Muscle of arm (tissue), 12 donors: ENCODE data around the gene GNB1L. TPM values are rescaled to one million over a fixed set of nuclear protein-coding genes. Genes with fewer than 3 reads are reported as not detected.

Experiments
- DNase-seq: peaks from one replicate; pipeline ENCODE4 v3.0.0-alpha.2; 2013
- polyA plus RNA-seq, 12 donors: library from polyadenylated mRNA; unstranded; fragments of 120-200 nt; gene quantifications; one replicate each; pipeline ENCODE4 v1.2.1, GENCODE V29; 2013; ENCODE audit not compliant: insufficient read length in 12 of 12

GNB1L gene
- polyA plus RNA-seq, 12 donors: 1.8 to 5.0 (median 3.3) TPM; not detected in 2

DNA sequence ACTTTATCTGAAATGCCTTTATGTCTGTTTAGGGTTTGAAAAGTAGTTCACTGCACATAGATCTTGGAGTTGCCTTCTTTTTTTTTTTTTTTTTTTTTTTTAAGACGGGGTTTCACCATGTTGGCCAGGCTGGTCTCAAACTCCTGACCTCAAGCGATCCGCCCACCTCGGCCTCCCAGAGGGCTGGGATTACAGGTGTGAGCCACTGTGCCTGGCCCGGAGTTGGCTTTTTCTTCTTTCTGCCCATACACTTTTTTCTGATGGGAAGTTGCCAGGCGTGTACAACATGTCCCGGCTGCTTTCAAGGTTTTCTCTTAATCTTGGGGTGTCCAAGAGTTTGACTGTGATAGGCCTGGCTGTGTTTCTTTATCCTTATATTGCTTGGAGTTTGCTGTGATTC is 12.9 kb upstream of the GNB1L start:
- DNase-seq: no peak

DNA sequence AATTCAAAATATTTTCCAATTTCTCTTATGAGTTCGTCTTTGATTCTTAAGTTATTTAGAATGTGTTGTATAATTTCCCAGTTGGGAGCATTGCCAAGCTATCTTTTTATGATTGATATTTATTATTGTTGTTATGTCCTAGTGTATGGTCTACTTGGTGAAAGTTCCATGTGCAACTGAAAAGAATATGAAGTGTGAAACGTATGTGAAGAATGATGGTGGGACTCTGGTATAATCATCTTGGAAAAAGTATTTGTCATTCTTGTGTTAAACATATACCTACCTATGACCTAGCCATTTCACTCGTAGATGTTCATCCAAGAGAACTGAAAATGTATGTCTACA is 12.0 kb upstream of the GNB1L start:
- DNase-seq: no peak

DNA sequence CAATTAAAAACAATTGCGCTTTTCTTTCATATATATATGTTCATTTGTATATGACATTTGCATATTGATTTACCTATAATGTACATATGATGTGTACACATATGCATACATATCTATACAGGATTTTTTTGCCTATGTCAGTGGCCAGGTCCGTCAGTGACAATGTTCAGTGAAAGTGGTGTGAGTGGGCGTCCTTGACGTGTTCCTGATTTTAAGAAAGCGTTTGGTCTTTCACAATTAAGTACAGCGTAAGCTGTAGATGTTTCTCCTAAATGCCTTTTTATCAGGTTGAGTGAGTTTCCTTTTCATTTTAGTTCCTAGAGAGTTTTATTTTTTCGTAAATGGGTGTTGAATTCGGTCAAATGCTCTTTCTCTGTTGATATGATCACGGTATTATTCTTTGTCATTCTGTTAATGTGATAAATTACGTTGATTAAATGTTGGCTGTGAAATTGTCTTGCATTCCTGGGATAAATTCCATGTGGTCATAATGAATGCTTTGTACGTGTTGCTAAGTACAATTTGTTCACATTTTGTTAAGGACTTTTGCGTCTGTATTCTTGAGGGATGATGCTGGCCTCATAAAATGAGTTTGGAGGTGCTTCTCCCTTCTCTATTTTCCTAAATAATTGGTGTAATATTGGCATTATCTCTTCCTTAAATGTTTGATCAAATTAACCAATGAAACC is 10.6 kb upstream of the GNB1L start:
- no peak for DNase-seq

DNA sequence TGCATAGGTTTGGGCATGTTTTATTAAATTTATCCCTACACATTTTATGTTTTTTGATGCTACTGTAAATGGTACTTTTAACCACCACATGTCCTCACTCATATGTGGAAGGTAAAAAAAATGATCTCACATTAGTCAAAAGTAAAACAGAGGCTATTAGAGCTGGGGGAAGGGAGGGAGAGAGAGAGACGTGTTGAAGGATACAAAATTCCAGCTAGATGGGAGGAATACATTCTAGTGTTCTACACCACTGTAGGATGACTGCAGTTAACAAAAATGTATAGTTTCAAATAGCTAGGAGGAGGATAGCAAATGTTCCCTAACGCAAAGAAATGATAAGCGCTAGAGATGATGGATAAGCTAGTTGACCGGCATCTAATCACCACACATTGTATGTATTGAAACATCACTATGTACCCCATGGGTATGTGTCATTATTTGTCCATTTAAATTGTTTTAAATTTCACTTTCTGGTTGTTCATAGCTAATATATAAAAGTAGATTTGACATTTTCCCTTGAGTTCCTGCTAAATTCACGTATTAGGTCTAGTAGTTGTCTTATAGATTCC is 9.9 kb upstream of the GNB1L start:
- no peak for DNase-seq

DNA sequence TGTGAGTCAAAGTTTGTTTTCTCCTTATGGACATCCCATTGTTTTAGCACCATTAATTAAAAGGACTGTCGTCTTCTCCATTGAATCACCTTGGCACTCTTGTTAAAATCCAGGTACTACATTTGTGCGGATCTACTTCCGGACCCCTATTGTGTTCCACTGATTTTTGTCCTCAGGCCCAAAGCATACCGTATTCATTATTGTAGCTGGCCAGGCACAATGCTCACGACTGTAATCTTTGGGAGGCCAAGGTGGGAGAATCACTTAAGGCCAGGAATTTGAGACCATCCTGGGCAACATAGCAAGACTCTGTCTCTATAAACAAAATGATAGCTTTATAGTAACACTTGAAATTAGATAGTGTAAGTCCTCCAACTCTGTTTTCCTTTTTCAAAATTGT is 8.9 kb upstream of the GNB1L start:
- no peak for DNase-seq

DNA sequence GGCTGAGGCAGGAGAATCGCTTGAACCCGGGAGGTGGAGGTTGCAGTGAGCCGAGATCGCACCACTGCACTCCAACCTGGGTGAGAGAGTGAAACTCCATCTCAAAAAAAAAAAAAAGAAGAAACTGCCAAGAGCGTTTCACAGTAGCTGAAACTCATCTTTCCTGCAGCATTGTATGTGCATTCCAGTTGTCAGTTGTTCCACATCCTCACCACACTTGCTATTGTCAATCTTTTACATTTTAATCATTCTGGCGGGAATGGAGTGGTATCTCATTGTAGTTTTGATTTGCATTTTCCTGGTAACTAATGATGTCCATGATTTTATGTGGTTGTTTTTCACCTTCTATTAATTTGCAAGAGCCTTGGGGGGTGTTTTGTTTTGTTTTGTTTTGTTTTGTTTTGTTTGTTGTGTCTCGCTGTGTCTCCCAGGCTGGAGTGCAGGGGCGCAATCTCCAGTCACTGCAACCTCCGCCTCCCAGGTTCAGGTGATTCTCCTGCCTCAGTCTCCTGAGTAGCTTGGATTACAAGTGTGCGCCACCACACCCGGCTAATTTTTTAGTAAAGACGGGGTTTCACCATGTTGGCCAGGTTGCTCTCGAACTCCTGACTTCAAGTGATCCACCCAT is 8.1 kb upstream of the GNB1L start:
- DNase-seq: no peak

DNA sequence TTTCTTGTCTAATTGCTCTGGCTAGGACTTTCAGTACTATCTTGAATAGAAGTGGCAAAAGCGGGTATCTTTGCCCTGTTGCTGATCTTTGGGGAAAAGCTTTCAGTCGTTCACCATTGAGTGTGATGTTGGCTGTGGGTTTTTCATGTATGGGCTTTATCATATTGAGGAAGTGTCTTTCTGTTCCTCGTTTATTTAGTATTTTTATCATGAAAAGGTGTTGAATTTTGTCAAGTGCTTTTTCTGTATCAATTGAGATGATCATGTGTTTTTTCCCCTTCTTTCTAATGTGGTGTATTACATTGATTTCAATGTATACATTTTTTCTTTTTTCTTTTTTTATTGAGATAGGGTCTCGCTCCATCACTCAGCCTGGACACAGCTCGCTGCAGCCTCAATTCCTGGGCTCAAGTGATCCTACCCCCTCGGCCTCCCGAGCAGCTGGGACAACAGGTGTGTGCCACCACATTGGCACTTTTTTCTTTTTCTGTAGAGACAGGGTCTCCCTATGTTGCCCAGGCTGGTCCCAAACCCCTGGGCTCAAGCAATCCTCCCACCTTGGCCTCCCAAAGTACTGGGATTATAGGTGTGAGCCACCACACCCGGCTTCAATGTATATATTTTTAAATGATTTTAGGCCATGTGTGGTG is 5.3 kb upstream of the GNB1L start:
- DNase-seq: no peak

DNA sequence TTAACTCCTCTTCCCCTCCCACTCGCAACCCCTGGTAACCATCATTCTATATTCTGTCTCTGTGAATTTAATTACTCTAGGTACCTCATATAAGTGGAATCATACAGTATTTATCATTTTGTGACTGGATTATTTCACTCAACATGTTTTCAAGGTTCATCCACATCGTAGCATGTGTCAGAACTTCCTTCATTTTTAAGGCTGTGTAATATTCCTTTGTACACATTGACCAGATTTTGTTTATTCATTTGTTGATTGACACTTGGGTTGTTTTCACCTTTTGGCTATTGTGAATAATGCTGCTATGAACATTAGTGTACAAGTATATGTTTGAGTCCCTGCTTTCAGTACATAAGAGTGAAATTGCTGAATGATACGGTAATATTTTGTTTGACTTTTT is 2.7 kb upstream of the GNB1L start:
- DNase-seq: no peak

DNA sequence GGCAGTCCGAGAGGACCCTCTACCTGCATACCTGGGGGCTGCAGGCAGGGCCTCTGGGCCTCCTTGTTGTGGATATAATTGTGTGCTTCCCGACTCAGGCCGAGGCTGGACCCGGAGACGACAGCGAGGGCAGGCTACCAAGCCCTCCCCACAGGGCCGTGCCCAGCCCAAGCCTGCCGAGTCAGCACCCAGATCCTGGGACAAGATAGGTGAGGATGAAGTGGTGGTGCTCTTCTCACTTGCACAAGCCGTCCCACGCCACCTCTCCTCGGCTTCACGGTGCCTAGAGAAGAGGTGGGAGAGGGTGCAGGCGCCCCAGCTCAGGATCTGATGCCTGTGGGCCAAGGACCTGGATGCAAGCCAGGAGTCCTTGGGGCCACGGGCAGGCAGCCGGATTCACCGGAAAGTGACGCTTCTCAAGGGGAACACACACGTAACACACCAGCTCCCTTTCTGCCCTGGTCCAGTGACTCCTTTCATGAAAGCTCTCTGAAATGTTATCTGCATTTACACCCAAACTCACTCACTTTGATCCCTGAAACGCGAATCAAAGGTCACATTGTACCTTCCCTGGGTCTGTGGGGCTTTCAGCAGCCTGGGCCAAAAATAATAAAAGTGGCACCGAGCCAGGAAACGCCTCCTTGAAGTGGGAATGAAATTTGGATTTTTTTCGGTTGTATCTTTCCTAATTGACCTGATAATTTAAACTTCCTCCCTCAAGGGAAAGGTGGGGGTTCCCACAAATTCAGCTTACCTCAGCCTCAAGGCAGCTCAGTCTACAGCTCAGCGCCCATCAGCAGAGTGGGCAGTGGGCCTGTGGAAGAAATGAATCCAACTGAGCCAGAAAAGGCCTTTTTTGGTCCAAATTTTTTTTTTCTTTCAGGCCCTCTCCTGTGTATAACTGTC is 1.1 kb upstream of the GNB1L start:
- DNase-seq: peak; percentile 45

DNA sequence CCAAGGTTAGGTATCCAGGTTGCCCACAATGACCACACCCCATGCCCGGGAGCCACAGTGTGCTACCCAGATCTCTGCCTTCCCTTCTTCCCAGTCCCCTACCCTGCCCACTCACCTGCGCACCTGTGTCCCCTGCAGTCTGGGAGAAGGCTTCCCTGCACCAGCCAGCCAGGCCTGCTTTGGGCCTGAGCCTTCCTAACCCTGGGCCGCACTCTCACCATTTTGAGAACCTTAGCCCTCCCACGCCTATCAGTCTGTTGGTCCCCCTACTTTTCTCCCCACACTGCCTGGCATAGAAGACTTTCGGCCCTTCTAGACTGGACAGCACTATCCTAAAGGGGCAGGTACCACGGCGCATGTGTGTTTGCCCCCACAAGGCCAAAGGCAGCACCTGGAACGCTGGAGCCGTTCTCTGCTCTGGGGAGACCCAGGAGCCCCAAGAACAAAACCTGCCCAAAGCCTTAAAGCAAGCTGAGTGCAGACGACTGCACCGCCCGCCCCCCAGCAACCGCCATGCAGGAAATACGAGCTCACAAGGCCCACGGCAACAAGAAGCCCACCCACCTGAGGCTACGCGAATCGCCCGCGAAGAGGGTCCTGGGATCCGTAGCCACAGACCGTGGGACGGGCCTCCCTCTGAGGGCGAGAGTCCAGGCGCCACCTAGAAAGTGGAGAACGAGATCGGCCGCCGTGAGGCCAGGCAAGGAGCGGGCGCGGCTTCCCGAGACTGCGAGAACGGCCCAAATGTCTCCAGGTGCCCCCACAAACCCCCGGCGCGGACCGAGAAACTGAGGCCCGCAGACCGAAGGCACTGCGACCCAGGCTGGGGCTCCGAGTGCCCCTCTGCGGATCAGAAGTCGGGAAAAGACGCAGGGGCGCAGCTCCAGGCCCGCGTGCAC is 546 bp downstream of the GNB1L start:
- no peak for DNase-seq

DNA sequence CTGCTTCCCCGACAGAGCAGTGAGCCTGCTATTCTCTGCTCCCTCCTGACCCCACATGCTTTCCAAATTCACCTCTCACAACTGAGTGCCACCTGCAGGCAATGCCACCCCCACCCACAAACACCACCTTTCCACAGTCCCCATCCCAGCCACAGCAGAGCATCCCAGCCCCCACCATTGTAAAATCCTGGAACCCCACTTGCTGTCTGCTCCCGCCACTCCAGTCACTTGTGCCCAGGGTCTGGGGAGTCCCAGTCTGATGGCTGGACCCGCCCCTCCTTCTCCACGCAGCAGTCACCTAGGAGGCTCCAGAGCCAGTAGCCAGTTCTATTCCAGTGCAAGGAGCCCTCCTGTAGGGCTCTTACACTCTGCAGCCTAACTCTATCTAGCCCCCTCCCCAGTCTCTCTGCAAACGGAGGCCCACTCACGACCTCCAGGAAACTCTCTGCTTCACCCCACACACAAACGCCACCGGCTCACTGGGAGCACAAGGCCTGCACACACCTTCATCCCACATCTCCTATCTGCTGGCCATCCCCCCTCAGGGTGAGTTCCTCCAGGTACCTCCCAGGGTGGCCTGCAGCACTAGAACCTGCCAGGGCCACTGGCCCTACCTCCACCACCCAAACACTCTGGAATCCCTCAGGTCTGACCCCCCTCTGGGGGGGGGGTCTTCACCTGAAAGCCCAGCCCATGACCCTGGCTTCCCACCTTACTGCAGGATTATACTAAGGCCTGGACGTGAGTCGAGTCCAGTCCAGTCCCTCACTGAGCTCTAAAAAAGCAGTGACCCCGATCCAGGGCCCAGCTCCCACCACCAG is 1.4 kb downstream of the GNB1L start:
- DNase-seq: no peak

DNA sequence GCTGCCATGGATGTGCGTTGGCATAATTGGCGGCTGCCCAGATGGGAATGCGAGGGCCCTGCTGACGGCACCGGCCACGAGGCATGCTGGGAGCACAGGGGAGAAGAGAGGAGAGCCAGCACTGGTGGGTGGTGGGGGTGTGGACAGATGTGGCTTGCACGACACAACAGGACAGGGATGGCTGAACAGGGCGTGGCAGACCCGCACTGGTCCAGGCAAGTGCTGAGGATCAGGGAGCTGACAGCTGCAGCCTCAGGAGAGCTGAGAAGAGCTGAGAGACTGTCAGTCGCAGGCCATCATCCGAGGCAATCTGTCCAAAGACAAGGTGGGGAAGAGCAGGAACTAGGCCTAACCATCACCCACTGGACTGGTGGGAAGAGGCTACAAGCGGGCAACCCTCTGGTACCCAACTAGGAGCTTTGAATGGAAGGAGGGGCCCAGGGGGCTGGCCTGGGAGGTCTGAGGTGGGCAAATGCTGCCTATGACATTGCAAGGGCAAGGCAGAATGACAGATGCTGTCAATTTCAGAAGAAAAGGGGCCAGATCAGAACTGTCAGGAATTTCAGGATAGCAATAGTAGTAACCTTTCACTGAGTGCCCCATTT is 2.4 kb downstream of the GNB1L start:
- DNase-seq: no peak

DNA sequence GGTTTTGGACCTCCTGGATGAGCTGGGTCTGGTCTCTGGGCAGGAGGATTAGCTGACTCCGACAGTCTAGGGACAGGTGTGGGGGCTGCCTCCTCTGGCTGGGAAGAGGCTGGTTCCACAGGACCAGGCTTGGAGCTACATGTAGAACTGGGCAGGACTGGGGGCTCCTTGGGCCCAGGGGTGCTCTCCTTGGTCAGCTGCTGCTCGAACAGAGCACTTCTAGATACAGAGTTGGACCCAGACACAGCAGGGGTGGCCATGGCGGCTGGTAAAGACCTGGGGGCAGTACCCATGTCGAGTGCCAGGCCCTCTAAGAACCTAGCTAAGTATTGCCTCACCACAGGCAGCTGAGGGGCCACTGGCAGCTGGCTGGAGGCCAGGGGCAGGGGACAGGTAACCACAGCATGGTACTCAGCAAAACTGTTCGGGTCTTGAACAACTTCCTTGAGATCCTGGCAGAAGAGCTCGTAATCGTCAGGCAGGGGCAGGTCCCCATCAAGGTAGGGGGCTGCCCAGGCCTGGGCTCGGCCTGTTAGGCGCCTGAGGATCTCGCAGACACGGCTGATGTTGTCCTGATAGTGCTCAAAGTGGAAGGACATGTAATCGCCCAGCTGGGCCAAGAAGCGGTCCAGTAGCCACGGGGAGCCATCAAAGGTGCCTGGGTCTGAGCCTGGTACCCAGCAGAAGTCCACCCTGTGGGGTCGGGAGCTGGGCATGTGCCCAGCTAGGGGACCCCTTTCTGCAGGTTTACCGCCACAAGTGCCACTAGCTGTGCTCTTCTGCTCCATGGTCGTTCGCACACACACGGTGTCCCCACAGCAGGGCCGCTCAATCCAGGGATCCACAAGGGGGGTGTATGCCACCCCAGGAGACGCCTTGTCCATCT is 3.1 kb downstream of the GNB1L start:
- DNase-seq: no peak

DNA sequence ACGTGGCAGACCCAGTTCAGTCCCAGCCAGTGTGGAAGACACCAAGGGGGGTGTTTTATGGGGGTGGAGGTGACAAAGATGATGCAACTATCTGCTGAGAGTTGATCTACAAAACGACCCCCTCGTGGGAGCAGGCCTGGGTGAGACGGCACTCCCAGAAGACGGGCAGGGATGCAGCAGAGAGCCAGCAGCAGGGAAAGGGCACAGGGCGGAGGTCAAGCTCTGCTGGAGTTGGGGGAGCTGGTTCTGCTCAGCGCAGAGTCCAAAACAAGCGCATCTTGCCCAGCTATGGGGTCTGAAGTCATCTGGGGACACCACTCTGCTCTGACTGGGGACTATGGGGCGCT is 3.9 kb downstream of the GNB1L start:
- no peak for DNase-seq

DNA sequence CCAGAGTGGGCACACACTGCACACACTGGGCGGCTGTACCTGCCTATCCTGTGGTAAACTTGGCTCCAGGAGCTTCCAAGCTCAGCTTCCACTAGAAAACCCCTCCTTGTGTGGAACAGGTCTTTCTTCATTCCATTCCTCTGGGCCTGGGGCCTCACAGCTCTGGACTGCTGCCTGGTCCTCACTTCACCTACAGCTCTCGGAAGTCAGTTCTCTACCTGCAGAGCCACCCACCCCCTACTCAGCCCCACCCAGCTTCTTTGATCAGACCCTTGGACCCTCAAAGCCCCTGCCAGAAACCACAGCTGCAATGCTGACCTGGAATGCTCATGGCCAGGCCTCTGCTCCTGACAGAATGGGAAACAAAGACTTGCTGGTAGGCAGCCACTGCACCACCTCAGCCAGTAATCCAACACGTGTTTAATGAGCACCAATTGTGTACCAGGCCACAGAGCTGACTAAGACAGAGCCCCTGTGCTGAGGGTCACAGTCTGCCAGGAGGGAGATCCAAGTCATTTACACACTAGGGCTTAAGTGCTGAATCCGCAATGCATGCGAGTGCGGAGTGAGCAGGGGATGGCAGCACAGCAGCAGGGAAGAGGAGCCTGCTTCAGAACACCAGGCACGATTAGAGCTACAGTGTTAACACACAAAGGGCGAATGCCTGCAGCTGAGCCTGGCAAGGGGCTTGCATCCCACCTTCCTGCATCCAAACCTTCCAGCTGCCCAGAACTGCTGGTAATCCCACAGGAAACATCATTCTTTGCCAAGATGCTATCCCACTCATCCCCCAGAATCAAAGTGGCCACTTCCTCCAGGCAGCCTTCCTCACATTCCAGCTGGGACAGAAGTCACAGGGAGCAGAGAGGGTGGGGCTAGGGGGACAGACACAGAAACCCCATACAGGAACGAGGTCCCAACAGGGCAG is 4.6 kb downstream of the GNB1L start:
- DNase-seq: no peak

DNA sequence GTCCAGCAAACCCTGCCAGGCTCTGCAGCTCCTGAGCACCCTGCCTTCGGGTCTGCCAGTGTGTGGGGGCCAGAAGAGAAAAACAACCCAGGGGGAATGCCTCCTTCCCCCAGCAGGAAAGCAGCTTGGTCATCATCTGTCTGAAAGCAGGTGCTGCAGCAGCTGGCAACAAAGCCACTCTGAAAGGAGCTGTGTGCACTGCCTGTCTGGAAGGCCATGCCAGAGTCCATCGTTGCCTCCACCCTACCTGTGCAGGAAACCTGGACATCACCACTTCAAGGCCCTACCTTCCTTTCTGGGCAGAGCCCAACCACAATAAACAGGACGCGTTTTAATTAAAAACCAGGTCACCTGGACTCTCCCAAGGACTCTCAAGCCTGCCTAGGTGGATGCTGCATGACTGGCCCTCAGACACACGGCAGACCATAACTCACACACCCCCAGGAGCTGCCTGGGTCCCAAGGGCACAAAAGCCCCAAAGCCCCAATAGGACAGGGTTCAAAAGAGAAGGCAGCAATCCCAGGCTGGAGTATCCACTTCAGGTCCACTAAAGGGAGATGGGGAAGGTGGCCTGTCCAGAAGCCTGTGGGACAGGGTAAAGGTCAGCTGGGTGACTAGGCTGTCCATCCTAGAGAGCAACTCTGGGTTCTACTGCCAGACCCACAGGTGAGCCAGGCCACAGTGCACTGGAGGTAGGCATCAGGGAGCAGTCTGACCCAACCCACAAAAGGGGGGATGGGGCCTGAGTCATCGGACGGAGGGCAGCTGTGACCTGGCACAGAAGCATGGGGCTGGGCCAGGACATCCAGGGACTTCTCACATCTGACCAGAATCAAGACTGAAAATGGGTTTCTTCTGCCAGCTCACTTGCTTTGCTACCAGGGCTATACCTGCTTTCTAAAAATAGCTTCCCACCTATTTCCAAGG is 6.1 kb downstream of the GNB1L start:
- DNase-seq: no peak

DNA sequence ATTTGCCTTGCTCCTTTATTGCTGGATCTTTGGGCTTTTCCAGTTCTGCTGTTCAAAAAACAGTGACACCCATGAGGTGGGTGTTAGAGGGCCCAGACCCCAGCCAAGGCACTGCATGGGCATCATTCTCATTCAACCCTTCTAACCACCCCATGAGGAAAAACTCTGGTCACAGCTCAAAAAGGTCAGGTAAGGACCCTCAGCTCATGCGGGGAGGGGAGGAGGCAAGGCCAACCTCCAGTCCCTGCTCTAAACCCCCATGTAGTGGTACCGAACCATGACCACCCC is 7.4 kb downstream of the GNB1L start:
- DNase-seq: no peak
